AG10803 (cell line): ENCODE measurements around the gene TMPRSS13.

Experiments used
- DNase-seq: peaks from one replicate; pipeline ENCODE4 v3.0.0; 2010; ENCODE audit warnings: low read depth
- H3K4me3 ChIP-seq: 2 replicates; pipeline ENCODE4 v1.5.1; 2011; ENCODE audit warnings: mild to moderate bottlenecking, low read length, control low read depth
- TF ChIP-seq, protein P1 (sequence below): conservative IDR thresholded peaks from 2 replicates; pipeline ENCODE4 v1.5.1; 2011; ENCODE audit warnings: mild to moderate bottlenecking, low read length, control low read depth, inconsistent platforms

Gene TMPRSS13

DNA sequence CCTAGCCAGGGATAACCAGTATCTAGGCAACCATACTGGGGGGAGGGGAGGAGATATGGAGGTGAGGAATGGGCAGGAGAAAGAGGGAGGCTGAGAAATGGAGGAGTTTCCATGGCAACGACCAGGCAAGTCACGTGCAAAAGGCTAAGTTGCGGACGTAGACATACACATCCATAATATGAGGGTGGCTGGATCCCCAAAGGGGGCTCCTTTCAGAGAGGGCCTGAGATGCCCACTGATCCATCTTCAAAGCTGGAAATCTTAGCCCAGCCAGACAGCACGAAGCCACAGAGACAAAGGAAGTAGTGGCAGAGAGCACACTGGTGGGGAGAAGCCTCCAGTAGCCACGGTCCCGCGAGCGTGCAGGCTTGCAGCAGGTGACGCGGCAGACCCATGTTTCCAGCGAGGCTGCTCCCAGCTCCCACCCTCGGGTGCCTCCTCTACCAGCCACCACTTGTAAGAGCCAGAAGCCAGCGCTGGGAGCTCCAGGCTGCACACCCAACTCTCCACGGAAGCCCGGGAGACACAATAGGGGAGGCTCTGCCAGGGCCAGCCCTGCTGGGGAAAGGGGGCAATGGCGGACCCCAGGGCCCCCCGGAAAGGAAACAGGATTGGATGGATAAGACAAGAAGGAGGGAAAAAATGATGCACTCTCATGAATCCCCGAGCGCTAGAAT is 53.7 kb downstream of the TMPRSS13 start:
- TF ChIP-seq, protein P1, sequence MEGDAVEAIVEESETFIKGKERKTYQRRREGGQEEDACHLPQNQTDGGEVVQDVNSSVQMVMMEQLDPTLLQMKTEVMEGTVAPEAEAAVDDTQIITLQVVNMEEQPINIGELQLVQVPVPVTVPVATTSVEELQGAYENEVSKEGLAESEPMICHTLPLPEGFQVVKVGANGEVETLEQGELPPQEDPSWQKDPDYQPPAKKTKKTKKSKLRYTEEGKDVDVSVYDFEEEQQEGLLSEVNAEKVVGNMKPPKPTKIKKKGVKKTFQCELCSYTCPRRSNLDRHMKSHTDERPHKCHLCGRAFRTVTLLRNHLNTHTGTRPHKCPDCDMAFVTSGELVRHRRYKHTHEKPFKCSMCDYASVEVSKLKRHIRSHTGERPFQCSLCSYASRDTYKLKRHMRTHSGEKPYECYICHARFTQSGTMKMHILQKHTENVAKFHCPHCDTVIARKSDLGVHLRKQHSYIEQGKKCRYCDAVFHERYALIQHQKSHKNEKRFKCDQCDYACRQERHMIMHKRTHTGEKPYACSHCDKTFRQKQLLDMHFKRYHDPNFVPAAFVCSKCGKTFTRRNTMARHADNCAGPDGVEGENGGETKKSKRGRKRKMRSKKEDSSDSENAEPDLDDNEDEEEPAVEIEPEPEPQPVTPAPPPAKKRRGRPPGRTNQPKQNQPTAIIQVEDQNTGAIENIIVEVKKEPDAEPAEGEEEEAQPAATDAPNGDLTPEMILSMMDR = no peak
- H3K4me3 ChIP-seq = no peak overlapping the region
- DNase-seq = no peak

- H3K4me3 ChIP-seq = no peak overlapping the region
- TF ChIP-seq, protein P1 = no peak
- no peak for DNase-seq
Observed at GRCh38 chr11:117874910-117875381, 54.3 kb downstream of the TMPRSS13 start.

DNA sequence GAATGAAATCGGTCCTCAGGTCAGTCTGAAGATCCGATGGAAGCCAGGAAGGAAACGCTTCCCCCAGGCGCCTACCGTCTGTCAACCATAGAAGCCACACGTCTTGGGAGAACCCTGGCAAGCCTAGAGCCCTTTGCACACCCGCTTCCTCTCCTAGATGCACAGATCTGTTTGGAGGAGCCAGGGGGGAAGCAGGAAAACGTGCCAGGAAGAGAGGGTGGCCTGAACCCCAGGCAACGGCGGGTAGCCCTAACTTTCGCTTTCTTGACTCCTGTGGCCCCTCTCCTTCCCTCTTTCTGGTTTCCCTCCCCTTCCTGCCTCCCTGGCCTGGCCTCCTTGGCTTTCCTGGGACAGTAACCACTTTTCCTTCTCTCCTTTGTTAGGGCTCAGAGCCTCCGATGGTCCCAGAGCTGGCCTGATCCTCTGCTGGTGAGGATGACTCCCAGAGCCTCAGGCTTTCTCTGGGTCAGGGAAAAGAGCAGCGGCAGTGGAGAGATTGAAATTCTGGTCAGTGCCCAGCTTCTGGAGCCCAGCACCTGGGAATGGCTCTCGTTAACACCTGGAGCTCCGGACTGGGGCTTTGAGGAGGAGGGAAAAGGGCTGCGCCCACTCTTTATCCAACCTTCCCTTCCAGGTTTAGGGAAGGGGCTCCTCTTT is 54.8 kb downstream of the TMPRSS13 start:
- DNase-seq = no peak
- TF ChIP-seq, protein P1 = no peak
- no peak overlapping the region for H3K4me3 ChIP-seq

- TF ChIP-seq, protein P1 = no peak
- H3K4me3 ChIP-seq = no peak overlapping the region
- DNase-seq = no peak
Observed at GRCh38 chr11:117873828-117874125, 55.4 kb downstream of the TMPRSS13 start.

GRCh38 chr11:117872975-117873827 is 56.0 kb downstream of the TMPRSS13 start:
- no peak overlapping the region for H3K4me3 ChIP-seq
- no peak for DNase-seq
- TF ChIP-seq, protein P1 = no peak

DNA sequence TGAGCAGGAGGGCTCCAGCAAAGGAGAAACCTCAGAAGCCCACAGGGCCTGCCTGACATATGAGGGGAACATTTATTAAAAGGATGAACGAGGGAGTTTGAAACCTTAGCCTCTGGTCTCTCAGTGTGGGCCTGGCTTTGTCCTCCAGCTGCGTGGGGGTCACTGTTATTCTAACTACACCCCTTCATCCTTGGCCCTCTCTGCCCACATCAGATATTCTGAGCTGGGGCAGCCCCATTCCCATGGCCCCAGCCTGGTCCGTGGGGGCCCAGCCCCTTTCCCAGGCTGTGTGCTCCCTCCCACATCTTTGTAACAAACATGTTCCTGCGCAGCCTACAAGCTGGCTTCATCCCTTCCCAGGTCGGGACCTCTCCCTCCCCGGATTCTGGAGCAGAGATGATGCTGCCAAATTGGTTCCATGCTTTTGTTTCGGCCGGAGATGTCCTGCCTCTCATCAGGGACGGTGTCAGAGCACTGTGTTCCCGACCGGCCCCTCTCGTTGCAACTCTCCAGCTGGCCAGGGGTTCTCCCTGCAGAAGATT is 56.7 kb downstream of the TMPRSS13 start:
- no peak for DNase-seq
- no peak overlapping the region for H3K4me3 ChIP-seq
- TF ChIP-seq, protein P1 = no peak
